Stimulated activated CD8-positive, alpha-beta memory T cell treated with anti-CD3 and anti-CD28 coated beads, Interleukin-4, amount 100 ng/mL, for 4 hours (primary cell): Measurements from ENCODE around the gene ANKRD7.
"Not testable (repeated sequence)": the region's sequence is repeated elsewhere in the genome, so short reads cannot be mapped to it uniquely, and the experiment has no call there.

Experiments
- DNase-seq, 2 donors: peaks; one replicate each; pipeline ENCODE4 v3.0.0-alpha.2; 2020; ENCODE audit warnings: low read depth in 2 of 2, low spot score in 1 of 2

Gene ANKRD7

DNA sequence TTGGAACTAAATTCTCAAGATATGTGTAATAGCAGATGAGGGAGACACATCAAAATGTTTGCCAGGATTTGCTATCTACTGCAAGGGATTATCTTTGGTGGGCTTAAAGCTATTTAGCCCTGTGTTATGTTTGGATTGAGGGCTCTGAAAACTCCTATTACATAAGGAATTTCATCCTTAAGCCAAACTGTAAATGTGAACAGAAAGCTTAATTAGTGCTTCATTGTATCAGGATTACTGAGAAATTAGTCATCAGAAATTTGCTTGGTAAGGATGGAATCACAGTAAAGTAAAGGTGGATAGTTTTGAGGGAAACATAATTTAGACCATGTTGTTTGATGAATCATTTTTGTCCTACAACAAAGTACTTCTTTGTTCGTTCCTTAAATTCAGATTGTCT, 8.3 kb downstream of the ANKRD7 start:
- DNase-seq: no peak

DNA sequence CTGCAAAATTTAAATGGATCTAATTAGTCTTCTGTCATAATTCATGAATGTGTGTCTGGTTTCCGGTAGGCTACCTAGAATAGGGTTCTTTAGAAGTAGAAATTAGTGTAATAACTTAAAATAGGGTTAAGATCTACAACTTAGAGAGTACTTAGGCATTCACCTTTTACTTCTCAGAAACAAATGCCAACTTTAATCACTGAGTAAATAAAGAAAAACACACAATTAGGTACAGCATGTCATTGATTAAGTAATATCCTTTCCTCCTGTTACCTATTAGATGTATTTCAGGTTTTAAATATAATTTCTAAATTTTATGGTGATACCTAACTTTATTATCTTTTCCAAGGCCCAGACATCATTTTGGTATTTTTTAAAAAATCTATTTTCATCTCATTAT, 9.3 kb downstream of the ANKRD7 start:
- DNase-seq: no peak

DNA sequence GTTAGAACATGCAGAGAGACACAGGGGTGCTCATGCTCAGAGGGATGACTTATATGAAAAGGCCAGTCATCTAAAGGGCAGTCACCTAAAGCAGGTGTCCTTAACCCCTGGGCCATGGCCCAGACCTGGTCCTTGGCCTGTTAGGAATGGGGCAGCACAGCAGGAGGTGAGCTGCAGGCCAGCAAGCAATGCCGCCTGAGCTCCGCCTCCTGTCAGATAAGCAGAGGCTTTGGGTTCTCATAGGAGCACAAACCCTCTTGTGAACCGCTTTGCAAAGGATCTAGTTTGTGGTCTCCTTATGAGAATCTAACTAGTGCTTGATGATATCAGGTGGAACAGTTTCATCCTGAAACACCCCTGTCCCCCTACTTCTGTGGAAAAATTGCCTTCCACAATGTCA, 14.5 kb downstream of the ANKRD7 start:
- no peak for DNase-seq

DNA sequence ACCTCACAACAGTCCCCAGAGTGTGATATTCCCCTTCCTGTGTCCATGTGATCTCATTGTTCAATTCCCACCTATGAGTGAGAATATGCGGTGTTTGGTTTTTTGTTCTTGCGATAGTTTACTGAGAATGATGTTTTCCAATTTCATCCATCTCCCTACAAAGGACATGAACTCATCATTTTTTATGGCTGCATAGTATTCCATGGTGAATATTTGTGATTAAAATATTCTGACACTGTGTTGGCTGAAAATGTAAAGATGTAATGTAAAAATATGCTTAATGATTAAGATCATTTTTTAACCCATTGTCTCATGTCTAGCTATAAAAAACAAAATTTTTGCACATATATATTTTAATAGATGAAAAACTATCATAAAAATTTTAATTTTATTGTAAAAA, 15.8 kb downstream of the ANKRD7 start:
- not testable (repeated sequence) for DNase-seq

DNA sequence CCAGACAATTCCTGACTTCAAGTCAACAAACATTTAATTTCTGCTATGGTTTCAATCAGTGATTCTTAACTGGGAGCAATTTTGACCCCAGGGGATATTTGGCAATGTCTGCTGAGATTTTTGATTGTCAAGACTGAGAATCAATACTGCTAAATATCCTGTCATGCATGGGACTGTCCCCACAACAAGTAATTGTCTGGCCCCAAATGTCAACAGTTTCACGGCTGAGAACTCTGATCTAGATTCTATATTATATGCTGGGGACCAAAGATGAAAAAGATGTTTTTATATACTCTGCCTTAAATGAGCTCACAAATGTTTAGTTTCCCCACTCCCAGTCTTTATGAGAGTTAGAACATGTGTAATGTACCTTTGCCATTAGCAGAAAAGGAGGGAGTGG, 19.2 kb downstream of the ANKRD7 start:
- DNase-seq: no peak

DNA sequence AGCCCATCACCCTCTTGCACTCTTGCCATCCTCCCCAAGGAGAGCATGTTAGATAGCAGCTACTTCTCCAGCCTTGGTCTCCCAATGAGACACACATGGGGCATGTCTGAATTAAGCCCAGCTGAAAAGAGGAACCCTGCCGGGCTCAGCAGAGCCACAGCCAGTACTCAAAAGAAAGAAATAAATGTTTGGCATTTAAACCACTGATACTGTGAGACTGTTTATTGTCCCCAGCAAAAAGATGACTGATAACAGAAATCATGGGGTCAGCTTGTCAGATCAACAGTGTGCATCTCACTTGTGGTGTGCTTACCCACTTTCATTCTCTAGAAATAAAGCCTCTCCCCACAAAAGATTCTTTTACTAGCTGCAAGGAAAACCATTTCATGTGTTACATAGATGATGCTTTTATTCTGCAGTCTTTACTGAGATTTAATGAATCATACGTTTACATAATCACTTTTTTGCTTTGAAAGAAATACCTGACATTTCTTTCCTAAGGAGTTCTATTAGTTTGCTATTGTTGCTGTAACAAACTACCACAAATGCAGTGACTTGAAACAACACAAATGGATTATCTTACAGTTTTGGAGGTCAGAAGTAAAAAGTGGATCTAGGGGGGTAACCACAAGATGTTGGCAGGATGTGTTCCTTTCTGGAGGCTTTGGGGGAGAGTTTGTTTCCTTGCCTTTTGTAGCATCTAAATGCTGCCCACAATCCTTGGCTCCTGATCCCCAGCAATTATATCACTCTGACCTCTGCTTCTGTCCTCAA, 20.9 kb downstream of the ANKRD7 start:
- no peak for DNase-seq

DNA sequence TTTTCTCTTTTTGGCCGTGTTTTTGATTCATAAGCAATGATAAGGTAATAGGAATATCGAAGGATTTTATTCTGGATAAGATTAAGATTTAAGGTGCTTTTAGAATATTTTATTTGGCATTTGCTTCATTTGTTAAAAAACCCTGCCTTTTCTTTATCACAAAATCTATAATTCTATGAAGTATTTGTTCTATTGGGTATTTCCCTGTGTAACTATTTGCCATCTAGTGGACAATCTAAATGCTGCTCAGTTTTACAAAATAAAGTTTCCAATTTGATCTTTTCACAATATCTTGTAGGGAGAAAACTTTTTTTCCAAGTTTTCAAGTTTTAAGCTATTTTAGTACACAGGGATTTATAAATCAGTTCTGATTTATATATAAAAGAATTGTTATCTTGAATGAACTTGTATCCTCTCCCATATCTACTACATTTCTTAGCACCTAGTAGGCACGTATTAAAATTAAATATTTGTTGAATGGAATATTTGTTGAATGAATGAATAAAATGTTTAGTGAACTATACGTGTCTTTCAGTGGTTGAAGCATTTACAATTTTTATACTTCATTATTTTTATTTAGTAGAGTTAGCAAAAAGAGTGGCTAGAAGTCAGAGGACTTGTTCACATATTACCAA, 26.5 kb downstream of the ANKRD7 start:
- DNase-seq: no peak

DNA sequence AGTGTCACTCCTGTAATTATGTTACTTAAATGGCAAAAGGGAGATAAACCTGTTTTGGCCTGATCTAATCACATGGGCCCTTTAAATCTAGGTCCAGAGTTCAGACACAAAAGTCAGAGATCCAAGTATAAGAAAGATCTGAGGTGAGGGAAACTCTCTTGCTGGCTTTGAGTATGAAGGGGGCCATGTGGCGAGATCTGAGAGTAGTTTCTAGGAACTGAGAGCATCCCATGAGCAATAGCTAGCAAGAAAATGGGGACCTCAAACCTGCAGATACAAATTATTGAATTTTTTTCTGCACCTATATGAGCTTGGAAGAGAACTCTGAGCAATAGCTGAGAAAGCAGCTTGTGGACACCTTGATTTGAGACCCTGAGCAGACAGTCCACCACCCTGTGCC, 27.6 kb downstream of the ANKRD7 start:
- DNase-seq: no peak

DNA sequence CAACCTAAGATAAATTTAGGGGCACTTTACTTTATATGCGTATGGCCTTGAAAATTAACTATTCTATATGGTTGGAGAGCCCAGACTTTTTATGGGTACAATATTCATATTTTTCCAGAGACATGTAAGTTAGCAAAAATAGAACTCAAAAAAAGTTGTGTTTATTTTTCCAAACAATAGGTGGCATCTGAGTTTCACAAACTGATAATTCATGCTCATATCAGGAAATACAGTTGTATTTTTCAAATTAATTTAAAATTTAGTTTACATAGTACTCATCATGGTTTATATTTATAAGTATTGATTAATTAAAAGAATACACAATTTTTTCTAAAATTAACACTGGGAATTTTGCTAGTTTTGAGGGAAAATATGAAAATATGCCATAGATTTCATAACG, 34.6 kb downstream of the ANKRD7 start:
- DNase-seq: no peak

DNA sequence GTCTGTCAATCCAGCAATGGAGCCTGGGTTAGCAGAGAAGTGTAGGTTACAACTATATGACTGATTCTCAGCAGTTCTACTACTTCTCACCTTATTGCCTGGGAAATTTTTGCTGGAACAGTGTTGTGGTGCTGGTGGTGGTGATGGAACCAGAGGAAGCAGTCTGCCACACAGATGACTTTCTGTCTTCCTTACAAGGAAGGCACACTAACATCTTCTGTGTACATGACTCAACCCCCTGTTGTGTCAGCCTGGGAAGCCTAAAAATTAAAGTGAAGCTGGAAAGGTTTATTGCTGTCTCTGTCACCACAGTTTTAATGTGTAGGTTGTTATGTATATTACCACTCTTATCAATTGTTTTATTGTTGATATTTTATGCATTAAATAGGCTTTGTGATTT, 40.3 kb downstream of the ANKRD7 start:
- no peak for DNase-seq

DNA sequence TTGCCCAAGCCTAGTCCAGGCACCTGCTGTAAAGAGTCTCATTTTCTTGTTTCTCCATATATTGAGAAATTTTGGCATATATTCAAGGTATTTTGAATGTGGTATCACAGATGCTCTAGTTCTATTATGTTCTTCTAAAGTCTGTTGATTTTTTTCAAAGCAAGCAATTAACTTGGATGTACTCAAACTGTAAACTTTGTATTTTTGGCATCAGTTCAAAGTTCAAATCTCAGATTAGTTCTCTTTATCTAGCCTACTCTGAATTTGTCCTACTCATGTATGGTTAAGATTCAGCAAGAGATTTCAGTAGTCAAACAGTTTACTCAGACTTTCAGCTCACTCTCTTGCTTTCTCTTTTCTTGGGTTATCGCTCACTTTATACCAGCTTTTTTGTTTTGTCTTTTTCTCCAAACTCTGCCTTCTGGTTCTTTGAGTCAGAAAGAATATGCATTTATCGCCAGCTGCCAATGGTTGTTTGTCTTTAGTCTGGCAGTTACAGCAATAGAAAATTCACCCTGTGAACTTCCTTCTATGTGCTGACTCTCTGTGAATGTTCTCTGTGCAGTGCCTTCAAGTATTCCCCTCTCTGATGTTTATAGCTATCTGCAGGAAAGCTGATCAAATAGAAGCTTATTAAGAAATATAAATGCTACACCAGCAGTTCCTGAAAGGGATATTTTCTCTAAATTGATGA, 56.0 kb downstream of the ANKRD7 start:
- DNase-seq: no peak

DNA sequence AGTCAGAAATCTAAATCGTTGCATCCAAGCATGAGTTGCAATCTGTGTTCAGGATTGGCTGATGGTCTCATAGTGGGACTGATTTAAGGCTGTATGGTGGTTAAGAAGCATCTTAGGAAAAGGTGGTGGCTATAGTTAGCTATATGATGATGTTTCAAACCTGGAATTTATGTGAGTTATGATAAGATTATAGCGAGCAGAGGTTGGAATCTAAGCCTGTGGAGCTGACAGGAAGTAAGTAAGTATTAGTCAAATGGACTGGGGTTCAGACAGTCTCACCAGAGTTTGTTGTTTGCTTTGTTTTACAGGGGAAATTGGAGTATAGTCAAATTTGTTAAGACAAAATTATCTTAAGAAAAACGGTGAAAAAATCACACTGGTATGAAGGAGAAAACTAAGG, 56.7 kb downstream of the ANKRD7 start:
- no peak for DNase-seq

DNA sequence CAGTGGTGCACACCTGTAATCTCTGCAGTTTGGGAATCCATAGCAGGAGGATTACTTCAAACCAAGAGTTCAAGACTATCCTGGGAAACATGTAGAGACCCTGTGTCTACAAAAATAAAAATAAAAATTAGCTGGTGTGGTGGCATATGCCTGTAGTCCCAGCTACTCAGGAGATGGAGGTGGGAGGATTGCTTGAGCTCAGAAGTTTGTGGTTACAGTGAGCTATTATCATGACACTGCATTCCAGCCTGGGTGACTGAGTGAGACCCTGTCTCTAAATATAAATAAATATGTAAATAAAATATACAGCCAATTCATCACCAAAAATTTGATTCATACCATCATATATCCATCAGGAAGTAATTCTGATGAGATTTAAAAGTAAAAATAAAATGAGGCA, 60.9 kb downstream of the ANKRD7 start:
- no peak for DNase-seq

DNA sequence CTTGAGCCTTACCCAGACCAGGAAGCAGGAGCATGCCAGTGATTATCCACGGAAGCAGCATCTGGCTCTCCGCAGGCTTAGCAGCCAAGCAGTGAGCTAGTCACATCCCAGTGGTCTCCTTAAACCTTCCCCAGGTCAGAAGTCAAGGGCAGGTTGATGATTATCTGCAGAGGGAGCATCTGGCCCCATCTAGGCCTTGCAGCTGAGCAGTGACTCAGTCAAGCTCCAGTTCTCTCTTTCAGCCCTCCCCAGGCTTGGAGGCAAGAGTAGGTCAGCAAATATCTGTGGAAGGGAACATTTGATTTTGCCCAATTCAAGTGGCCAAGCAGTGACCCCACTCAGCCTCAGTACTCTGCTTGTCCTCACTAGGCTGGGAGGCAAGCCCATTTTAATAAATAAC, 61.6 kb downstream of the ANKRD7 start:
- DNase-seq: no peak

DNA sequence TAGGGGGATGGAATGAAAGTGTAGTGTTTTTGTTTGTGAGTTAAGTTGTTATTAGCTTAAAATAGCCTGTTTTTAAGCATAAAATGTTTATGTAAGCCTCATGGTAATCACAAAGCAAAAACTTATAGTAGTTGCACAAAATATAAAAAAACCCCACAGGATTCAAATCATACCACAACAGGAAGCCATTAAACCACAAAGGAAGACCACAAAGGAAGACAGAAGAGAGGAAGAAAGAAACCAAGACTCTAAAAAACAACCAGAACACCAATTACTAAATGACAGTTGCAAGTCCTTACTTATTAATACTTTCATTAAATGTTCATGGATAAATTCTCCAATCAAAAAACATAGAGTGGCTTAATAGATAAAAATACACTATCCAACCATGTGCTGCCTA, 63.6 kb downstream of the ANKRD7 start:
- DNase-seq: no peak

DNA sequence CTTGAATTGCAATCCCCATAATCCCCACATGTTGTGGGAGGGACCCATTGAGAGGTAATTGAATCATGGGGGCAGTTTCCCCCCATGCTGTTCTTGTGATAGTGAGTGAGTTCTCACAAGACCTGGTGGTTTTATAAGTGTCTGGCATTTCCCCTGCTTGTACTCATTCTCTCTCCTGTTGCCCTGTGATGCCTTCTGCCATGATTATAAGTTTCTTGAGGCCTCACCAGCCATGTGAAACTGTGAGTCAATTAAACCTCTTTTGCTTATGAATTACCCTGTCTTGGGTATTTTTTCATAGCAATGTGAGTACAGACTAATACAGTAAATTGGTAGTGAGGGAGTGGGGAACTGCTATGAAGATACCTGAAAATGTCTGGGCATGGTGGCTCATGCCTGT, 65.0 kb downstream of the ANKRD7 start:
- no peak for DNase-seq
